Astrocyte of the cerebellum (primary cell): Measurements from ENCODE around the gene ZNF260.

Source experiments
- DNase-seq: peaks from one replicate; pipeline ENCODE4 v3.0.0-alpha.2; 2011; ENCODE audit warnings: low read depth
- H3K4me3 ChIP-seq: 2 replicates; pipeline ENCODE4 v1.5.1; 2011; ENCODE audit warnings: mild to moderate bottlenecking, low read depth, low read length, moderate library complexity
- CTCF ChIP-seq: IDR thresholded peaks from 2 replicates; pipeline ENCODE4 v1.5.1; 2012; ENCODE audit warnings: low read length, low read depth, moderate library complexity, mild to moderate bottlenecking; ENCODE audit errors: missing control alignments
- in situ Hi-C: cut with HindIII; loops from 2 replicates; pipeline ENCODE4 v1.10.0; 2017; ENCODE audit warnings: low sequenced_read_pairs

The ZNF260 gene

GRCh38 chr19:36572593-36573019, 44.5 kb upstream of the ZNF260 start:
- peak overlapping the region; percentile 95 for H3K4me3 ChIP-seq
- no peak for DNase-seq
- in situ Hi-C loops = no loop called here
- no peak for TF ChIP-seq CTCF

- TF ChIP-seq CTCF = no peak
- no peak overlapping the region for H3K4me3 ChIP-seq
Measured at GRCh38 chr19:36564391-36564790, 36.3 kb upstream of the ZNF260 start.

GRCh38 chr19:36547001-36547732, 19.1 kb upstream of the ZNF260 start:
- DNase-seq = no peak
- in situ Hi-C loops = no loop called here
- no peak overlapping the region for H3K4me3 ChIP-seq
- TF ChIP-seq CTCF = no peak

More at GRCh38 chr19:36564391-36564790, 36.3 kb upstream of the ZNF260 start:
- in situ Hi-C loops = no loop called here
- no peak for DNase-seq

- in situ Hi-C loops = no loop called here
Measured at GRCh38 chr19:36528921-36529518, 949 bp upstream of the ZNF260 start.

GRCh38 chr19:36527873-36528193, 238 bp downstream of the ZNF260 start:
- no peak for TF ChIP-seq CTCF
- in situ Hi-C loops = no loop called here
- DNase-seq = no peak
- peak overlapping the region; percentile 95 for H3K4me3 ChIP-seq

More at GRCh38 chr19:36528921-36529518, 949 bp upstream of the ZNF260 start:
- DNase-seq = no peak
- H3K4me3 ChIP-seq = peak overlapping the region; percentile 95
- TF ChIP-seq CTCF = no peak

GRCh38 chr19:36527341-36527740, 730 bp downstream of the ZNF260 start:
- in situ Hi-C loops = no loop called here
- no peak for TF ChIP-seq CTCF
- DNase-seq = no peak
- H3K4me3 ChIP-seq = peak overlapping the region; percentile 95
